NCI-H1092 treated with DMSO at 0.1 percent for 48 hours (cell line): ENCODE results near the gene PLAAT3.
A peak's percentile ranks its signal among the peaks of the same experiment; 100 is the strongest.
"Not testable (repeated sequence)": the region's sequence is repeated elsewhere in the genome, so short reads cannot be mapped to it uniquely, and the experiment has no call there.

Source experiments
- DNase-seq: peaks from one replicate; lab custom pipeline; 2025; lab: John Stamatoyannopoulos, UW

PLAAT3 gene

GRCh38 chr11:63537293-63538101 lies 76.7 kb downstream of the PLAAT3 start:
- peak; percentile 97 for DNase-seq

- DNase-seq, result peak; percentile 85
Measured at GRCh38 chr11:63536669-63537292, 77.5 kb downstream of the PLAAT3 start, which contains the start of gene PLAAT4. Gene PLAAT4, plus strand, starts transcription at chr11:63536808. Its CDS starts 61 bp downstream, at chr11:63536869.

GRCh38 chr11:63535734-63536133 lies 78.5 kb downstream of the PLAAT3 start:
- DNase-seq, result no peak

GRCh38 chr11:63534895-63535461 lies 79.3 kb downstream of the PLAAT3 start:
- no peak for DNase-seq

GRCh38 chr11:63534076-63534475 lies 80.2 kb downstream of the PLAAT3 start:
- DNase-seq, result no peak

- DNase-seq, result no peak
Measured at GRCh38 chr11:63532799-63533475, 81.3 kb downstream of the PLAAT3 start.

- DNase-seq, result no peak
Measured at GRCh38 chr11:63532117-63532516, 82.1 kb downstream of the PLAAT3 start.

GRCh38 chr11:63531074-63531792 lies 83.0 kb downstream of the PLAAT3 start:
- not testable (repeated sequence) for DNase-seq

GRCh38 chr11:63530021-63530420 lies 84.2 kb downstream of the PLAAT3 start:
- no peak for DNase-seq

- DNase-seq, result not testable (repeated sequence)
Measured at GRCh38 chr11:63529373-63529772, 84.9 kb downstream of the PLAAT3 start.

GRCh38 chr11:63528729-63529278 lies 85.4 kb downstream of the PLAAT3 start:
- DNase-seq, result not testable (repeated sequence)

GRCh38 chr11:63528156-63528555 lies 86.1 kb downstream of the PLAAT3 start:
- DNase-seq, result not testable (repeated sequence)

GRCh38 chr11:63527667-63528066 lies 86.6 kb downstream of the PLAAT3 start:
- DNase-seq, result no peak
